Fibroblast of pulmonary artery (primary cell): ENCODE measurements around the gene F10.
"Not testable (repeated sequence)": the region's sequence is repeated elsewhere in the genome, so short reads cannot be mapped to it uniquely, and the experiment has no call there.

ENCODE experiments used
- DNase-seq: peaks from one replicate; pipeline ENCODE4 v3.0.0-alpha.2; 2010; ENCODE audit warnings: low read depth
- H3K4me3 ChIP-seq: replicated peaks from 2 replicates; pipeline ENCODE4 v1.5.1; 2011; ENCODE audit warnings: low read depth, mild to moderate bottlenecking, control low read depth, low read length, moderate library complexity
- TF ChIP-seq, protein P1 (sequence below): IDR thresholded peaks from 2 replicates; pipeline ENCODE4 v1.5.1; 2011; ENCODE audit warnings: mild to moderate bottlenecking, control low read depth, low read length, inconsistent platforms; ENCODE audit errors: missing control alignments

Gene F10

DNA sequence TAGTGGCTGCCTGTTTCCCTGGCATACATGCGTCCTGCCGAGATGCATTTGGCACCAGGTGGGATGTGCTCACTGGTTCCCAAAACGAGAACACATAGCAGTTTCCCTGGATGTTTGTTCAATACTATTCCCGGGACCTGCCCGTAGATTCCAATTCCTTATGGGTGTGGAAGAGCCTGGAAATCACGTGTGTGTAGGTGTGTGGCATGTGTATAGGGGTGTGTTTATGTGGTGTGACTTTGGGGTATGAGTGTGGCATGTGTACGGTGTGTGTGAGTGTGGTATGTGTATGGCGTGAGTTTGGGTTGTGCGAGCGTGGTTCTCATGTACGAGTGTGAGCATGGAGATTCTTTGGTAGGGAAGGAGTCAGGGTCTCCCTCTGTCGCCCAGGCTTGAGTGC is 19.9 kb upstream of the F10 start:
- no peak overlapping the region for H3K4me3 ChIP-seq
- DNase-seq: no peak
- TF ChIP-seq, protein P1, sequence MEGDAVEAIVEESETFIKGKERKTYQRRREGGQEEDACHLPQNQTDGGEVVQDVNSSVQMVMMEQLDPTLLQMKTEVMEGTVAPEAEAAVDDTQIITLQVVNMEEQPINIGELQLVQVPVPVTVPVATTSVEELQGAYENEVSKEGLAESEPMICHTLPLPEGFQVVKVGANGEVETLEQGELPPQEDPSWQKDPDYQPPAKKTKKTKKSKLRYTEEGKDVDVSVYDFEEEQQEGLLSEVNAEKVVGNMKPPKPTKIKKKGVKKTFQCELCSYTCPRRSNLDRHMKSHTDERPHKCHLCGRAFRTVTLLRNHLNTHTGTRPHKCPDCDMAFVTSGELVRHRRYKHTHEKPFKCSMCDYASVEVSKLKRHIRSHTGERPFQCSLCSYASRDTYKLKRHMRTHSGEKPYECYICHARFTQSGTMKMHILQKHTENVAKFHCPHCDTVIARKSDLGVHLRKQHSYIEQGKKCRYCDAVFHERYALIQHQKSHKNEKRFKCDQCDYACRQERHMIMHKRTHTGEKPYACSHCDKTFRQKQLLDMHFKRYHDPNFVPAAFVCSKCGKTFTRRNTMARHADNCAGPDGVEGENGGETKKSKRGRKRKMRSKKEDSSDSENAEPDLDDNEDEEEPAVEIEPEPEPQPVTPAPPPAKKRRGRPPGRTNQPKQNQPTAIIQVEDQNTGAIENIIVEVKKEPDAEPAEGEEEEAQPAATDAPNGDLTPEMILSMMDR: no peak

DNA sequence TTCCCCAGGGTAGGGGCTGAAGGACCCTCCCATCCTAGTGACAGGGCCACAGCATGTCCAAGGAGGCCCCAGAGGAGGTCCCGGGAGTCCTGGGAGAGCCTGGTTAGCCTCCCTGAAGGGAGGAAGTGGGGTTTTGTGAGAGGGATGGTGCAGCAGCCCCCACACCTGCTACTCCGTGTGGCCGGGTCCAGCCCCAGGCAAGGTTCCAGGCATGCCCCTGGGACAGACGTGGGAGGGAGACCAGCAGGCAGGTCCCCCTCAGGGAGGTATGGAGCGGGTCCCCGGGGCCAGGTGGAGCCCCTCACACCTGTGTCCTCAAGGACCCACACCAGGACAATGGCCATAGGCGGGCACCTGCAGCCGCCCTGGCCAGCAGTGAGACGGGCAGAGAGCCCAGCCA is 19.0 kb upstream of the F10 start:
- no peak overlapping the region for H3K4me3 ChIP-seq
- TF ChIP-seq, protein P1: no peak
- DNase-seq: no peak

DNA sequence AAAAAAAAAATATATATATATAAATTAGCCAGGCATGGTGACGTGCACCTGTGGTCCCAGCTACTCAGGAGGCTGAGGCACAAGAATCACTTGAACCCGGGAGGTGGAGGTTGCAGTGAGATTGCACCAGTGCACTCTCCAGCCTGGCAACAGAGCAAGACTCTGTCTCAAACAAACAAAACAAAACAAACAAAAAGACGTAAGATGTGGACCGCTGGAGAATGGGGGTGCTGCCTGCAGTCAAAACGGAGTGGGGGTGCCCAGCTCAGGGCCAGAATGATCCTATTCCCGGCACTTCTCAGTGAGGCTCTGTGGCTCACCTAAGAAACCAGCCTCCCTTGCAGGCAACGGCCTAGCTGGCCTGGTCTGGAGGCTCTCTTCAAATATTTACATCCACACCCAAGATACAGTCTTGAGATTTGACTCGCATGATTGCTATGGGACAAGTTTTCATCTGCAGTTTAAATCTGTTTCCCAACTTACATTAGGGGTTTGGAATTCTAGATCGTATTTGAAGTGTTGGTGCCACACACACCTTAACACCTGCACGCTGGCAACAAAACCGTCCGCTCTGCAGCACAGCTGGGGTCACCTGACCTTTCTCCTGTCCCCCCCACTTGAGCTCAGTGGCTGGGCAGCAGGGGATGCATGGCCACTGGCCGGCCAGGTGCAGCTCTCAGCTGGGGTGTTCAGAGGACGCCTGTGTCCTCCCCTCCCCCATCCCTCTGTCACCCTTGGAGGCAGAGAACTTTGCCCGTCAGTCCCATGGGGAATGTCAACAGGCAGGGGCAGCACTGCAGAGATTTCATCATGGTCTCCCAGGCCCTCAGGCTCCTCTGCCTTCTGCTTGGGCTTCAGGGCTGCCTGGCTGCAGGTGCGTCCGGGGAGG is 17.3 kb upstream of the F10 start, which contains the start of gene F7:
Gene F7 (plus strand): TSS at position 760 of the 889 bp plus-strand sequence. CDS start 51 bp downstream, at position 811.
- no peak within 1 kb of the TSS for H3K4me3 ChIP-seq
- TF ChIP-seq, protein P1: no peak
- no peak for DNase-seq

DNA sequence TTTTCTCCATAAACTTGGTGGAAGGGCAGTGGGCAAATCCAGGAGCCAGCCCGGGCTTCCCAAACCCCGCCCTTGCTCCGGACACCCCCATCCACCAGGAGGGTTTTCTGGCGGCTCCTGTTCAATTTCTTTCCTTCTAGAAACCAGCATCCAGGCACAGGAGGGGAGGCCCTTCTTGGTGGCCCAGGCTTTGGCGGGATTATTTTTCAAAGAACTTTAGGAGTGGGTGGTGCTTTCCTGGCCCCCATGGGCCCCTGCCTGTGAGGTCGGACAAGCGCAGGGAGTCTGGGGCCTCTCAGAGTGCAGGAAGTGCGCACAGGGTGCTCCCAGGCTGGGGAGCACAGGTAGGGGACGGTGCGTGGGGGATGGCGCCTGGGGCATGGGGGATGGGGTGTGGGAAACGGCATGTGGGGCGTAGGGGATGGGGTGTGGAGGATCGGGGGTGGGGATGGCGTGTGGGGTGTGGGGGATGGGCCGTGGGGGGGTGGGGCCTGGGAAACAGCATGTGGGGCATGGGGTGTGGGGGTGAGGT is 16.6 kb upstream of the F10 start:
- DNase-seq: no peak
- no peak overlapping the region for H3K4me3 ChIP-seq
- TF ChIP-seq, protein P1: no peak

DNA sequence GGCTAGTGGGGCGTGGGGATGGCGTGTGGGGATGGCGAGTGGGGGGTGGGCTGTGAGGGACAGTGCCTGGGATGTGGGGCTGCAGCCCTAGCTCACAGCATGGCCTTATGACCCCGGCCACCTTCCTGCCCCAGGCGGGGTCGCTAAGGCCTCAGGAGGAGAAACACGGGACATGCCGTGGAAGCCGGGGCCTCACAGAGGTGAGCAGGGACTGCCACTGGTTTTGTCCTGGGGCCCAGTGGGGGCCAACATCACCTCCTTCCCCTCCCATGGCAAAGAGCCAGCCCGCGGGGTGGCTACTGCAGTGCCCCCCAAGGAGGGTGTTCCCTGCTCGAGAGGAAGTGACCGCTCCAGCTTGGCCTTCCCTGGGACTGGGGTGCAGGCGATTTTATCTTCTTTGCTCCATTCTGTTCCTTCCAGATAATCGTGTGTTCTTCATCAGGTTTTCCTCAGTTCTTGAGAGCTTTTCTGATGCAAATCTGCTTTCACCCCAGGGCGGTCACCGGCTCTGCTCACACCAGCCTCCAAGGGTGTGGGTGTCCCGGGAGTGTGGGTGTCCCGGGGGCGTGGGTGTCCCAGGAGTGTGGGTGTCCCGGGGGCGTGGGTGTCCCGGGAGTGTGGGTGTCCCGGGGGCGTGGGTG is 15.8 kb upstream of the F10 start:
- H3K4me3 ChIP-seq: no peak overlapping the region
- TF ChIP-seq, protein P1: no peak
- no peak for DNase-seq

DNA sequence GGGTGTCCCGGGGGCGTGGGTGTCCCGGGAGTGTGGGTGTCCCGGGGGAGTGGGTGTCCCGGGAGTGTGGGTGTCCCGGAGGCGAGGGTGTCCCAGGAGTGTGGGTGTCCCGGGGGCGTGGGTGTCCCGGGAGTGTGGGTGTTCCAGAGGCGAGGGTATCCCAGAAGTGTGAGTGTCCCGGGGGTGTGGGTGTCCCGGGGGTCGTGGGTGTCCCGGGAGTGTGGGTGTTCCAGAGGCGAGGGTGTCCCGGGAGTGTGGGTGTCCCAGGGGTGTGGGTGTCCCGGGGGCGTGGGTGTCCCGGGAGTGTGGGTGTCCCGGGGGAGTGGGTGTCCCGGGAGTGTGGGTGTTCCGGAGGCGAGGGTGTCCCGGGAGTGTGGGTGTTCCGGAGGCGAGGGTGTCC is 14.1 kb upstream of the F10 start:
- H3K4me3 ChIP-seq, DNase-seq: not testable (repeated sequence)
